CD14-positive monocyte (primary cell): Measurements from ENCODE around the gene MAP2K5. TPM values are rescaled to one million over a fixed set of nuclear protein-coding genes. Genes with fewer than 3 reads are reported as not detected.

ENCODE experiments used
- DNase-seq, 3 donors: peaks; one replicate each; pipeline ENCODE4 v3.0.0-alpha.2; 2011 to 2022
- H2AFZ ChIP-seq: 2 replicates; pipeline ENCODE4 v1.6.0; 2012; ENCODE audit warnings: mild to moderate bottlenecking, low read depth, low read length, inconsistent platforms; ENCODE audit not compliant: insufficient read depth, poor library complexity, severe bottlenecking
- H3K27ac ChIP-seq, 2 donors: 1 replicate in 1 of 2; 2 replicates in 1 of 2; pipeline ENCODE4 v1.5.1; 2012 to 2013; ENCODE audit warnings: low read length in 2 of 2, control low read depth in 1 of 2, inconsistent platforms in 1 of 2, low read depth in 1 of 2, mild to moderate bottlenecking in 1 of 2
- H3K27me3 ChIP-seq, 2 donors: one replicate each; pipeline versions ENCODE4 v1.6.0 to v1.6.1; 2011 to 2013; ENCODE audit warnings: low read length in 2 of 2; ENCODE audit not compliant: control insufficient read depth in 2 of 2, insufficient read depth in 2 of 2
- H3K36me3 ChIP-seq, 2 donors: replicated peaks in 1 of 2; 1 replicate in 1 of 2; 2 replicates in 1 of 2; pipeline versions ENCODE4 v1.5.1 to v1.6.1; 2012 to 2013; ENCODE audit warnings: low read length in 2 of 2, control low read depth in 1 of 2, inconsistent platforms in 1 of 2, mild to moderate bottlenecking in 1 of 2; ENCODE audit not compliant: insufficient read depth in 2 of 2, control insufficient read depth in 1 of 2
- H3K4me1 ChIP-seq, 2 donors: 1 replicate in 1 of 2; 2 replicates in 1 of 2; pipeline versions ENCODE4 v1.5.1 to v1.6.1; 2012 to 2013; ENCODE audit warnings: low read length in 2 of 2, control low read depth in 1 of 2, inconsistent platforms in 1 of 2, mild to moderate bottlenecking in 1 of 2, moderate library complexity in 1 of 2; ENCODE audit not compliant: insufficient read depth in 2 of 2, control insufficient read depth in 1 of 2
- H3K4me2 ChIP-seq: replicated peaks from 2 replicates; pipeline ENCODE3; 2012; ENCODE audit warnings: low read length, moderate library complexity, mild to moderate bottlenecking; ENCODE audit not compliant: poor library complexity, severe bottlenecking; ENCODE audit errors: extremely low read depth
- H3K4me3 ChIP-seq, 3 experiments: fragments of 200-600 bp in 1 of 3; sonication (generic) in 1 of 3; replicated peaks in 1 of 3; 1 replicate in 2 of 3; 2 replicates in 1 of 3; pipeline ENCODE4 v1.5.1; 2011 to 2013; ENCODE audit warnings: low read length in 3 of 3, mild to moderate bottlenecking in 3 of 3, control low read depth in 2 of 3, low read depth in 2 of 3, inconsistent platforms in 1 of 3, moderate library complexity in 1 of 3
- H3K79me2 ChIP-seq: 2 replicates; pipeline ENCODE4 v1.6.0; 2012; ENCODE audit warnings: mild to moderate bottlenecking, control low read depth, inconsistent platforms, low read length, moderate library complexity; ENCODE audit not compliant: insufficient read depth
- H3K9ac ChIP-seq: 2 replicates; pipeline ENCODE4 v1.6.0; 2017; ENCODE audit warnings: low read length, mild to moderate bottlenecking; ENCODE audit not compliant: insufficient read depth, poor library complexity, severe bottlenecking
- H3K9me3 ChIP-seq, 2 donors: replicated peaks in 1 of 2; 1 replicate in 1 of 2; 2 replicates in 1 of 2; pipeline versions ENCODE4 v1.5.1 to v1.6.1; 2012 to 2013; ENCODE audit warnings: low read length in 2 of 2, control low read depth in 1 of 2; ENCODE audit not compliant: control insufficient read depth in 1 of 2, insufficient read depth in 1 of 2
- H4K20me1 ChIP-seq: 2 replicates; pipeline ENCODE4 v1.6.0; 2012; ENCODE audit warnings: mild to moderate bottlenecking, low read length, control low read depth, moderate library complexity; ENCODE audit not compliant: insufficient read depth
- H3K27ac Mint-ChIP-seq, 7 donors: one replicate each; pipeline ENCODE4 v1.8.0; 2020; ENCODE audit warnings: mild to moderate bottlenecking in 7 of 7, mixed read lengths in 7 of 7, moderate library complexity in 6 of 7, inconsistent platforms in 2 of 7
- H3K27me3 Mint-ChIP-seq, 3 donors: one replicate each; pipeline ENCODE4 v1.8.0; 2021 to 2022; ENCODE audit warnings: low read depth in 3 of 3, mild to moderate bottlenecking in 3 of 3, mixed read lengths in 3 of 3, moderate library complexity in 3 of 3, inconsistent platforms in 1 of 3
- H3K36me3 Mint-ChIP-seq, 2 donors: one replicate each; pipeline ENCODE4 v1.8.0; 2020; ENCODE audit warnings: mixed read lengths in 2 of 2, inconsistent platforms in 1 of 2, mild to moderate bottlenecking in 1 of 2
- H3K4me1 Mint-ChIP-seq: one replicate; pipeline ENCODE4 v1.8.0; 2020; ENCODE audit warnings: mild to moderate bottlenecking, mixed read lengths
- H3K4me3 Mint-ChIP-seq, 2 donors: one replicate each; pipeline ENCODE4 v1.8.0; 2020; ENCODE audit warnings: mild to moderate bottlenecking in 2 of 2, mixed read lengths in 2 of 2, moderate library complexity in 1 of 2
- H3K9me3 Mint-ChIP-seq, 7 donors: one replicate each; pipeline ENCODE4 v1.8.0; 2020 to 2022; ENCODE audit warnings: mixed read lengths in 7 of 7, mild to moderate bottlenecking in 6 of 7, moderate library complexity in 6 of 7, inconsistent platforms in 2 of 7
- CTCF ChIP-seq: fragments of 200-600 bp; IDR thresholded peaks from one replicate; pipeline ENCODE4 v1.8.0; 2022; ENCODE audit warnings: antibody characterized with exemption, mild to moderate bottlenecking
- WGBS: methylation state at CpG from one replicate; pipeline ENCODE4 v1.1.5; 2013; ENCODE audit warnings: missing lambda C conversion rate; ENCODE audit not compliant: insufficient coverage; 5-methylcytosine and 5-hydroxymethylcytosine counted together
- intact Hi-C, 2 donors: fragments of 100-400 bp; cut with micrococcal nuclease; formaldehyde crosslinking; loops; one replicate each; pipeline versions ENCODE4 v1.15.0 to v1.15.1; 2023
- polyA plus RNA-seq, 3 donors: library from polyadenylated mRNA; depleted of rRNA in 1 of 3; unstranded in 2 of 3; stranded (reverse) in 1 of 3; fragments of 300-500 nt in 2 of 3; fragments of >200 nt in 1 of 3; fragmentation: Illumina TruSeq in 2 of 3; gene quantifications; 1 replicate in 2 of 3; 2 replicates in 1 of 3; pipeline ENCODE4 v1.2.3, GENCODE V29; 2012 to 2021

MAP2K5 gene
- polyA plus RNA-seq, 3 donors = 10.2 to 11.3 (median 10.6) TPM

- no peak overlapping the region for H3K4me3 Mint-ChIP-seq
- Histone ChIP-seq H3K9me3 (peaks cover 0 to 3% of the 10 kb centered on the region in 2 donors), H3K27me3 (no peaks in the 10 kb centered on the region), H3K9ac (no peak overlapping the region), H4K20me1 (no peaks in the 10 kb centered on the region), H3K4me1 (no peaks in the 10 kb centered on the region), H3K27ac (no peak overlapping the region), H3K4me2 (no peak overlapping the region), H3K79me2 (no peaks in the 10 kb centered on the region), H3K36me3 (peaks cover 5 to 34% of the 10 kb centered on the region in 2 donors), H3K4me3 (no peak overlapping the region), H2AFZ (no peak overlapping the region)
- peaks cover 14% of the 10 kb centered on the region for H3K4me1 Mint-ChIP-seq
- 80% methylated on average over 1 of the region's 4 CpGs for WGBS
- H3K36me3 Mint-ChIP-seq = peaks cover 33 to 42% of the 10 kb centered on the region in 2 donors
- peaks cover 0 to 13% (median 5%) of the 10 kb centered on the region in 7 donors for H3K9me3 Mint-ChIP-seq
- no peaks in the 10 kb centered on the region for H3K27me3 Mint-ChIP-seq
- DNase-seq = no peak
- H3K27ac Mint-ChIP-seq = peak overlapping the region in 1 of 7 donors; percentile 18
- intact Hi-C loops = no loop called here
- TF ChIP-seq CTCF = no peak
Observed at GRCh38 chr15:67570875-67571647, 28.6 kb downstream of the MAP2K5 start.

GRCh38 chr15:67571648-67572415, 29.3 kb downstream of the MAP2K5 start:
- H3K79me2 ChIP-seq = no peaks in the 10 kb centered on the region
- DNase-seq = no peak
- Mint-ChIP-seq H3K9me3 (peaks cover 0 to 13% (median 5%) of the 10 kb centered on the region in 7 donors), H3K4me1 (peaks cover 14% of the 10 kb centered on the region), H3K36me3 (peaks cover 31 to 44% of the 10 kb centered on the region in 2 donors), H3K27me3 (no peaks in the 10 kb centered on the region), H3K4me3 (no peak overlapping the region), H3K27ac (peak overlapping the region in 1 of 7 donors; percentile 18)
- H3K27ac ChIP-seq = no peak overlapping the region
- H3K4me3 ChIP-seq = no peak overlapping the region
- peaks cover 5 to 34% of the 10 kb centered on the region in 2 donors for H3K36me3 ChIP-seq
- no peak overlapping the region for H3K9ac ChIP-seq
- H2AFZ ChIP-seq = no peak overlapping the region
- intact Hi-C loops = no loop called here
- no peaks in the 10 kb centered on the region for H4K20me1 ChIP-seq
- 100% methylated on average over 2 of the region's 5 CpGs for WGBS
- no peaks in the 10 kb centered on the region for H3K27me3 ChIP-seq
- no peaks in the 10 kb centered on the region for H3K4me1 ChIP-seq
- no peak overlapping the region for H3K4me2 ChIP-seq
- H3K9me3 ChIP-seq = peaks cover 0 to 3% of the 10 kb centered on the region in 2 donors
- TF ChIP-seq CTCF = no peak
